HG03460 (cell line): ENCODE data around the gene CAMSAP1.

ENCODE experiments used
- ATAC-seq: cut with Tn5 transposase; IDR thresholded peaks from one replicate; pipeline ENCODE4 v1.9.1; 2021; ENCODE audit not compliant: unreplicated experiment

CAMSAP1 gene

GRCh38 chr9:135777623-135778177 lies 129.6 kb downstream of the CAMSAP1 start:
- no peak for ATAC-seq

DNA sequence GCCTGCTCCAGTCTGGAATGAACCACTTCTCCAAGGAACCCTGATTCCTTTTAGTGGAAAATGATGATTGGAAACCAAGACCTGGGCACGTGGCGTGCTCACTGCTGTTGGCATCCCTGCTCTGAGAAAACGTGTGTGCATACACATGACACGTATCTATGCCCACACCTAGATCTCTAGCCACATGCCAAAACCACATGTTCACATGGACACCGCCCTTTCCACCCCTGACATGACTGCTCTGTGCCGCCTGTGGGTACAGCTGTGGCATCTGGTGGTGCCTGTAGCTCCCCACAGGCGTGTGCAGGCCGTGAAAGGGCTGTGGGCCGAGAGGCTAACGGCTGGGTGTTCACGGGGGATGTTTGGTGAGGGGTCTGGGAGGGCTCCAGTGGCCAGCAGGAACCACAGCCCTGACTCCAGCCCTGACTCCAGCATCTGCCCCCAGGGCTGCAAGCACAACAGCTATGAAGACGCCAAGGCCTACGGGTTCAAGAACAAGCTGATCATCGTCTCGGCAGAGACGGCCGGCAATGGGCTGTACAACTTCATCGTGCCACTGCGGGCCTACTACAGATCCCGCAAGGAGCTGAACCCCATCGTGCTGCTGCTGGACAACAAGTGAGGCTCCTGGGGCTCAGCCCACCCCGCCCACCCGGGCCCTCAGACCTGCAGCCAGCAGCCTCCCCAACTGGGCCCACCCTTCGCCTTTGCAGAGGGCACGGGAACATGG lies 130.3 kb downstream of the CAMSAP1 start:
- no peak for ATAC-seq

GRCh38 chr9:135775911-135776310 lies 131.4 kb downstream of the CAMSAP1 start:
- ATAC-seq: no peak

DNA sequence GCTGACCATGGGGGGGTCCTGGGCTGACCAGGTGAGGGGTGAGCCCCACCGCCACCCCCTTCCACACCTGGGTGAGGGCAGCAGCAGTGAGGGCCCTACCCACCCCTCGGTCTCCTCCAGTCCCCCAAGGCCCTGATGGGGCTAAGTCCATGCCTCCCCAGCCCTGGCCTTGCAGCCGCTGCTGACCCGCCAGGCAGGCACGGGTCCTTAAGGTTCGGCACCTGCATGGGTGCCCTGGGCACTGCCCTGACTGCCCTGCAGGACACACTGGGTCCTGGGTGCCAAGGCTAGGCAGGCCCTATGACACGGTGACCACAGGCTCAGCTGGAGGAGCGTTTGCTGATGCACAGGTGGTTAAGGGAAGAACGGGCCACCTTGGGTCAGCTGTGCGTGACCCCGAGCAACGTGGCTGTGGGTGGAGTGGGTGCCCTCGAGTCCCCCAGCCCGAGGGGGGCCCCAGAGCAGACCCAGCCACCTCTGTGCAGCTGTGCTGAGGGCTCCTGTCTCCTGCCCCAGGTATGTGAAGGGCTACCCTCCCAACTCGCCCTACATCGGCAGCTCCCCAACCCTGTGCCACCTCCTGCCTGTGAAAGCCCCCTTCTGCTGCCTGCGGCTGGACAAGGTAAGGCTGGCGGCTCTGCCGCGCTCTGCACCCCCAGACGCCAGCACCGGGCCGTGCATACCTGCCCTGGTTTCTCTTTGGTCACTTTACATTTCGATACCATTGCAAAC lies 132.4 kb downstream of the CAMSAP1 start:
- ATAC-seq: no peak

- no peak for ATAC-seq
Observed at GRCh38 chr9:135774239-135774747, 133.1 kb downstream of the CAMSAP1 start.

- no peak for ATAC-seq
Observed at GRCh38 chr9:135773530-135774238, 133.7 kb downstream of the CAMSAP1 start.

DNA sequence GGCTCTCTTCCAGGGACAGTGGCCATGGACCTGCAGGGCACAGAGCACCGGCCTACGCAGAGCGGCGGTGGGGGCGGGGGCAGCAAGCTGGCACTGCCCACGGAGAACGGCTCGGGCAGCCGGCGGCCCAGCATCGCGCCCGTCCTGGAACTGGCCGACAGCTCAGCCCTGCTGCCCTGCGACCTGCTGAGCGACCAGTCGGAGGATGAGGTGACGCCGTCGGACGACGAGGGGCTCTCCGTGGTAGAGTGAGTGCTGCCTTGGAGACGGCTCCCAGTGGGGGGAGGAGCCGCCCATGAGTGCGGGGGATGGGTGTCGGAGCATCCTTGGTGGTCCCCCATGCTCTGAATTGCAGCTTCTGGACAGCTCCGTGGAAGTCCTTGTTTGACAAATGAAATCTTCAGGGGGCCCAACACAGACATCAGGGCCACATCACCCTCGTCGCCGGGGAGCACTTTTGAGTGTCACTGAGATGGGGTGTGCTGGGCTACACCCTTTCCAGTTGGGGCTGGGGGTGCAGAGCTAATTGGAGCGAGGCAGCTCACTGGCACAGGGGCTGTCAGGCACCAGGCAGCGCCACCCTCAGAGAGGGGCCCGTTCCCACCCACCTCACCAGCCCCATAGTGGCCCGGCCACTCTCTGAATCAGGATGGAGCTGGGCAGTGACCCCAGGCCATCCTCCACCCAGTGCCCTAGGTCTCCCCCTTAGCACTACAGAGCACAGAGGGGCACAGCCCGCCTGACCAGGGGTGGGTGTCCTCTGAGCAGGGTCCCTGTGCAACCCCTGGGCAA lies 134.4 kb downstream of the CAMSAP1 start:
- ATAC-seq: no peak

DNA sequence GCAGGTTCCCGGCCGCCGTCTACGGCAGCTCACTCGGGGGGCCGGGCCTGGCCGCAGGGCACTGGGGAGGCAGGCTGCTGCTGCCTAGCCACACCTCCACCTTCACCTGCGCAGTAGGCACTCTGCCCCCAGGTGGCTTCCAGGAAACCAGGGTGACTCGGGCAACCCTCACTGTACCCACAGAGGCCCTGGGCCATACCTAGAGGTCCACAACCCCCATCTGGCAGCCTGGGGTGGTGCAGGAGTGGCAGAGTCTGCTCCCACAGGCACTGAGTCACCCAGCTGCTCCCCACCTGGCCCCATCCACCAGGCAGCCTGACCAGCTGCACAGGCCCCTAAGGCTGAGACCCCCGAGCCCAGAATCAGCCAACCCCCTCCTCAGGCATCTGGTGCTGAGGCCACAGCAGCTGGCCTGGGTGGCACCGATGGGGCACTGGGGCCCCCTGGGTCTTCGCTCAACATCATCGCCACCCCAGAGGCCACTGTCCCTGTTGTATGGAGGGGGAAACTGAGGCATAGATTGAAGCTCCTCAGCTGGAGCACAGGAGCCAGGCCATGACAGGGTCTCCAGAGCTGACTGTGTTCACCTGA lies 135.2 kb downstream of the CAMSAP1 start:
- no peak for ATAC-seq

DNA sequence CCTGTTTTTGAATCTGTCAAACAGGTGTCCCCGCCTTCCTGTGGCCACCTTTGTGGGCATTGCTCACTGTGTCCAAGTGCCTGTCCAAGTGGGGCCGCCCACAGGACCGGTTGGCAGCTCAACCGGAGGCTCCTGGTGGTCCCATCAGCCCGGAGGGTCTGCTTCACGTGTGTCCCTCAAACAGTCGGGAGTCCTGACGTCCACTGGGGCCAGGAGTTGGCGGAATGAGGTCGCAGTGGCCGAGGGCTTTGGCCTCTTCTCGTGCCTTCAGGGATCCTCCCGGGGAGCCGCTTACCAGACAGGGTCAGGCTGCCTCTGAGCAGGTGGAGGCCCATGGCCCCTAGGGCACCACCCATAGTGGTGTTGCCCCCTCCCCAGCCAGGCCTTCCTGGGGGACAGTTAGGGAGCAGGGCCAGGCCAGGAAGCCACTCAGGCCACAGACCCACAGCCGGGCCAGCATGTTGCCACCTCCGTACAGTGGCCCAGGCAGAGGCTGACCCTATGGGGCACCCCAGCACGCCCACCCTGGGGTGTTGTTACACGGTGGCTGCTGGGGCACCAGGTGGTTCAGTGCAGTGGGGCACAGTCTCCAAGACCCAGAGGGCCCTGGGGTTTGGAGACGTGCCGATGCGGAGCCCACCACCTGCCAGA lies 135.8 kb downstream of the CAMSAP1 start:
- ATAC-seq: no peak

GRCh38 chr9:135770771-135771170 lies 136.6 kb downstream of the CAMSAP1 start:
- no peak for ATAC-seq

DNA sequence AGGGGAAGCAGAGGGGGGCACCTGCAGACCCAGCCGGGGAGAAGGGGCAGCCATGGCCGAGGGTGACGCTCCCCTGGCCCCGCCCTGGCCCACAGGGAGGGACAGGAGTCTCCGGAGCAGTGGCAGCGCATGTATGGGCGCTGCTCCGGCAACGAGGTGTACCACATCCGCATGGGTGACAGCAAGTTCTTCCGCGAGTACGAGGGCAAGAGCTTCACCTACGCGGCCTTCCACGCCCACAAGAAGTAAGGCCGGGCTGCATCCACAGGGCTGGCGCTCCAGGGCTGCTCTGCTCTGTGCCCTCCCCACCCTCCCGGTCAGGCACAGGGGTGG lies 137.2 kb downstream of the CAMSAP1 start:
- ATAC-seq: no peak

DNA sequence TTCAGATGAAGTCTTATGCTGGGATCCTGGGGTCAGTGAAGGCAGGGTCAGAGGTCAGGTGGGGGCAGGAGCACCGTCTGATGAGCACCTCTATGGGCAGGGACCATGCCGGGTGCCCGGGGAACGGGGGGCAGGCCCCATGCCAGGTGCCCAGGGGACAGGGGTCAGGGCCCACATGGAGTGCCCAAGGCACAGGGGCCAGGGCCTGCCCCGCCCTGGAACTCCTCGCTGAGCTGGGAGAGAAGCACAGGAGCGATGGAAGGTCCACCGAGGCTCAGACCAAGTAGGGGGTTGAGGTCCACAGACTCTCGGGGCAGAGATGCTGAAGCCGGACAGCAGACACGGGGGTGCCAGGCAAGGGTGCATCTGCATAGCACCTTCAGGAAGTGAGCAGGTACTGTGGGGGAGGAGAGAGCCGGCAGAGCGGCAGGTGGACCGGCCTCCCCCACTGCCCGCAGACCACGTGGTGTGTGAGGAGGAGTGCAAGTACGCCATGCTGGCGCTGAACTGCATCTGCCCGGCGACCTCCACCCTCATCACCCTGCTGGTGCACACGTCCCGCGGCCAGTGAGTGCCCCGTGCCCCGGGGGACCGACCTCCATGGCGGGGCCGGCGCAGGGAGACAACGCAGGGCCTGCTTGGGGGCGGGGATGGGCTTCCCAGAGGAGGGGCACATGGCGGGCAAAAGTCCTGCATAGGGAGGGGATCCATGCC lies 137.7 kb downstream of the CAMSAP1 start:
- ATAC-seq: no peak

- ATAC-seq: no peak
Observed at GRCh38 chr9:135768516-135769218, 138.7 kb downstream of the CAMSAP1 start.

DNA sequence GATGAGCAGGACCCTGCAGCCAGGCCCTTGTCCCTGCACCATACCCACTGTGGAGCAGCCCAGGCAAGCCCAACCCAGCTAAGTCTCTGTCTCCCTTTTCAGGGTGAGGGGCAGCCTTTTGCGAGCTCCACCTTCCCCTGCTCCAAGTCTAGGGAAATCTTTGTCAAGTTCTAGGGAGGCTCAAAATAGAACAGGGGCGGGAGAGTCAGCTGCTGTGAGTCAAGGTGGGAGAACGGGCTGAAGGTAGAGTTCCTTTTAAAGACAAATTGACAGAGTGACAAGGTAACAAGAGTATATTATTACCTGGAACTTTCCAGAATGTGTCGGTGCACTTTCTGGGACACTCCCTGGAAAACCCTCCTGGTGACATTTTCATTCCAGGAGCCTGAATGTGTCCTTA lies 140.6 kb downstream of the CAMSAP1 start:
- ATAC-seq: no peak

DNA sequence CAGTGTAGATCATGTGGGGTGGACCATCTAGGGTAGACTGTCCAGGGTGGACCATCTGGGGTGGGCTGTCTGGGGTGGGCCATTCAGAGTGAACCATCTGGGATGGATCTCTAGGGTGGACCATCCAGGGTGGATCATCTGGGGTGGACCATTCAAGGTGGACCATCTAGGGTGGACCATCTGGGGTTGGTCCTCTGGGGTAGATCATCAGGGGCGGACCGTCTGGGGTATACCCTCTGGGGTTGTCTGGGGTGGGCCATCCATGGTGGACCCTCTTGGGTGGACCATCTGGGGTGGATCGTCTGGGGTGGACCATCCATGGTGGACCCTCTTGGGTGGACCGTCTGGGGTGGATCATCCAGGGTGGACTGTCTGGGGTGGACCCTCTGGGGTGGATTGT lies 141.1 kb downstream of the CAMSAP1 start:
- no peak for ATAC-seq

DNA sequence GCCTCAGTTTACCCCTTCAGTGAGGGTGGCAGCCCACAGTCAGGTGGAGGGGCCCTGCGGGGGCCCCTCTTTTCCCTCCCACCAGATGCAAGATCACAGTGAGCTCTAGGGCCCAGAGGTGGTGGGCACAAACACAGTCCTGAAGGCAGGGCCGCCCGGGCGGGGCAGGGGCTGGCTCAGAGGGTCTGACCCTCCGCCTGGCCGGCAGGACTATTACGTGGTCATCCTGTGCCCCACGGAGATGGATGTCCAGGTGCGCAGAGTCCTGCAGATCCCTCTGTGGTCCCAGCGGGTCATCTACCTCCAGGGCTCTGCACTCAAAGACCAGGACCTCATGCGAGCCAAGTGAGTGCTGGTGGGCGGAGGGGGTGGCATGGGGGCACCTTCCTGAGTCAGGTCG lies 141.9 kb downstream of the CAMSAP1 start:
- no peak for ATAC-seq

- no peak for ATAC-seq
Observed at GRCh38 chr9:135764731-135765130, 142.6 kb downstream of the CAMSAP1 start.

DNA sequence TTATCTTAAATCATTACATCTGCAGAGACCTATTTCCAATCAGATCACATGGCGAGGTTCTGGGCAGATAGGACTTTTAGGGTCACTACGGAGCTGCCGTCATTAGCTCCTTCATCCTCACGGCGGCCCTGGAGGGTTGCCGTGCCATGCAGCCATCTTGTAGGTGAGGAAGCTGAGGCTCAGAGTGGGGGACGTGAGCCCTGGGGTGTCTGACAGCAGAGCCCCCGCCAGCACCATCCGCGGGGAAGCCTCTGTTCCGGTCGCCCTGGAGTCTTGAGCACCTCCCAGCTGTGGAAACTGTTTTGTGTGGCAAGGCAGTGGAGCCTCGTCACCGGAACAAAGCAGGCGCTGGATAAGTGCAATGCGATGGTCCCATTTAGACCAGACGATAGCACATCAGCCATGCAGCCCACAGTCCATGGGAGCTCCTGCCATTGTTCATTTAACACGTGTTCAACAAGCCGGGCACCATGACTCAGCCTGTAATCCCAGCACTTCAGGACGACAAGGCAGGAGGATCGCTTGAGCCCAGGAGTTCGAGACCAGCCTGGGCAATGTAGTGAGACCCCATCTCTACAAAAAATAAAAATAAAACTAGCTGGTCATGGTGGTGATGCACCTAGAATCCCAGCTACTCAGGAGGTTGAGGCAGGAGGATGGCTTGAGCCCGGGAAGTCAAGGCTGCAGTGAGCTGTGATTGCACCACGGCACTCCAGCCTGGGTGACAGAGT lies 143.5 kb downstream of the CAMSAP1 start:
- ATAC-seq: no peak
